HG02943 (cell line): ENCODE results near the gene ARHGAP33.

ENCODE experiments used
- ATAC-seq: cut with Tn5 transposase; IDR thresholded peaks from one replicate; pipeline ENCODE4 v1.9.1; 2021; ENCODE audit warnings: mild to moderate bottlenecking, low read depth, moderate library complexity; ENCODE audit not compliant: unreplicated experiment

ARHGAP33 gene

GRCh38 chr19:35775298-35776101 is at the start of gene ARHGAP33:
TSS of gene ARHGAP33 (plus strand) at chr19:35775564. CDS start at chr19:35775659, 95 bp downstream.
- ATAC-seq = peak; percentile 76

- ATAC-seq = no peak
Observed at GRCh38 chr19:35727053-35727955, 48.1 kb upstream of the ARHGAP33 start.

GRCh38 chr19:35727956-35728706 is 47.2 kb upstream of the ARHGAP33 start:
- ATAC-seq = no peak

- ATAC-seq = no peak
Observed at GRCh38 chr19:35729021-35729420, 46.3 kb upstream of the ARHGAP33 start.

- ATAC-seq = no peak
Observed at GRCh38 chr19:35729763-35730162, 45.6 kb upstream of the ARHGAP33 start.

- no peak for ATAC-seq
Observed at GRCh38 chr19:35730326-35730725, 45.0 kb upstream of the ARHGAP33 start.

- ATAC-seq = no peak
Observed at GRCh38 chr19:35731353-35731752, 44.0 kb upstream of the ARHGAP33 start.

GRCh38 chr19:35731779-35732405 is 43.5 kb upstream of the ARHGAP33 start:
- no peak for ATAC-seq

- no peak for ATAC-seq
Observed at GRCh38 chr19:35732540-35733179, 42.7 kb upstream of the ARHGAP33 start.

- ATAC-seq = no peak
Observed at GRCh38 chr19:35733180-35734125, 41.9 kb upstream of the ARHGAP33 start.

- no peak for ATAC-seq
Observed at GRCh38 chr19:35734273-35734672, 41.1 kb upstream of the ARHGAP33 start.

- no peak for ATAC-seq
Observed at GRCh38 chr19:35734889-35735288, 40.5 kb upstream of the ARHGAP33 start.

- ATAC-seq = no peak
Observed at GRCh38 chr19:35736913-35737886, 38.2 kb upstream of the ARHGAP33 start.

GRCh38 chr19:35738021-35738886 is 37.1 kb upstream of the ARHGAP33 start:
- no peak for ATAC-seq

GRCh38 chr19:35738887-35739229 is 36.5 kb upstream of the ARHGAP33 start:
- ATAC-seq = no peak

GRCh38 chr19:35739275-35740107 is 35.9 kb upstream of the ARHGAP33 start:
- ATAC-seq = no peak
